ENCODE data around the gene MRPL39.
"Not testable (repeated sequence)": the region's sequence is repeated elsewhere in the genome, so short reads cannot be mapped to it uniquely, and the experiment has no call there.

Gene MRPL39

GRCh38 chr21:25607151-25608043, at the start of gene MRPL39:
TSS of gene MRPL39 (minus strand) at chr21:25607481. CDS start at chr21:25607475, 6 bp downstream.
- DNase-seq = peak; percentile 24

DNA sequence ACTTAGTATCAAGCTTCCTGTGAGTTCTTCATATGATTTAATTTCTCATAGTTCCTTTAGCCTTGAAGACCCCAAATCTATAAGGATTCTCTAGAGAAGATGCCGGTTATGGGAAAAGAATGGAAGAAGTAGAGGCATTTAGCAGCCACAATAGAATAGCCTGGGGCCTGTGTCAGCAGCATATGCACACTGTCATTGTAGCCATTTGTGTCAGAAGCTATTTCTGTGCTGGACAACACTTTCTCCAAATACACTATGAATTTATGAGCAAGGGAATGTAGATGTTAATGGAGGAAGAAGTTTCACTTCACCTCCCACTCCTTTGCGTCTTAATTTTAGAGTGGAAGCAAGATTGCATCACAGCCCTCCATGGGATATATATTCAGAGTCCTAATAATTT, 49.1 kb upstream of the MRPL39 start:
- no peak for DNase-seq

- no peak for DNase-seq
These were observed 41.9 kb upstream of the MRPL39 start for GRCh38 chr21:25649146-25649545.

DNA sequence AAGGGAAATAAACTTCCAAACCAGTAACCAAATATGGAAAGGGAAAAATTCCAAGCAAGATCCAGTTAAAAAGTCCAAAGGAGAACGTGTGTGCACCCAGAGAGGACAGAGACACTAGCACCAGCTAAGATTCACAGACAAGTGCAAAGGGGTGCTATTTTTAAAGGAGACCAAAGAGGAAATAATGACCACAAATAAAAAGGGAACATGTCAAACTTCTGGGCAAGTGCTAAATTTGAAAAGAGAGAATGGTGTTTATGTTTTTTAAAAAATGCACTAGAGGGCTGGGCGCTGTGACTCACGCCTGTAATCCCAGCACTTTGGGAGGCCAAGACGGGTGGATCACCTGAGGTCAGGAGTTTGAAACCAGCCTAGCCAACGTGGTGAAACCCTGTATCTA, 40.4 kb upstream of the MRPL39 start:
- no peak for DNase-seq

DNA sequence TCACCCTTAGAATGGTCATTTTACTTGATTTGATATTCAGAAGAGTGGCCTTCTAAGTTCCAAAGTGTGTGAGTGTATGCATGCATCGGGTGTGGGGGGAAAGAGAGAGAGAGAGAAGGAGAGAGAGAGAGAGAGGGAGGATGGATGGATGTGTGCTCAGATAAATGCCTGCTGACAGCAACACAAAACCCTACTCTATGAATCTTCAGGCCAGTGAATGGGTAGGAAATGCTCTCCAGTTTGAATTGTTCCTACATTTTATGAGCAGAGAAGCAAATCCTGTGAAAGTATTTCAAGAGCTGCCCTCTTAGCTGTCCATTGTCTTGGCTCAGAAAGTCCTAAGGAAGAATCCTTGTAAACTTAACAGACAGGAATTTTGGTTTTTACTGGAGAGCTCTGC, 39.2 kb upstream of the MRPL39 start:
- DNase-seq = no peak

GRCh38 chr21:25643486-25643885, 36.2 kb upstream of the MRPL39 start:
- DNase-seq = no peak

- no peak for DNase-seq
These were observed 33.6 kb upstream of the MRPL39 start for GRCh38 chr21:25640943-25641292.

GRCh38 chr21:25640202-25640942, 33.1 kb upstream of the MRPL39 start:
- no peak for DNase-seq

- no peak for DNase-seq
These were observed 32.4 kb upstream of the MRPL39 start for GRCh38 chr21:25639551-25640201.

- no peak for DNase-seq
These were observed 31.6 kb upstream of the MRPL39 start, which contains the start of gene JAM2 for GRCh38 chr21:25638660-25639550. TSS of gene JAM2 (plus strand) at chr21:25639258. CDS start at chr21:25639822, 564 bp downstream.

DNA sequence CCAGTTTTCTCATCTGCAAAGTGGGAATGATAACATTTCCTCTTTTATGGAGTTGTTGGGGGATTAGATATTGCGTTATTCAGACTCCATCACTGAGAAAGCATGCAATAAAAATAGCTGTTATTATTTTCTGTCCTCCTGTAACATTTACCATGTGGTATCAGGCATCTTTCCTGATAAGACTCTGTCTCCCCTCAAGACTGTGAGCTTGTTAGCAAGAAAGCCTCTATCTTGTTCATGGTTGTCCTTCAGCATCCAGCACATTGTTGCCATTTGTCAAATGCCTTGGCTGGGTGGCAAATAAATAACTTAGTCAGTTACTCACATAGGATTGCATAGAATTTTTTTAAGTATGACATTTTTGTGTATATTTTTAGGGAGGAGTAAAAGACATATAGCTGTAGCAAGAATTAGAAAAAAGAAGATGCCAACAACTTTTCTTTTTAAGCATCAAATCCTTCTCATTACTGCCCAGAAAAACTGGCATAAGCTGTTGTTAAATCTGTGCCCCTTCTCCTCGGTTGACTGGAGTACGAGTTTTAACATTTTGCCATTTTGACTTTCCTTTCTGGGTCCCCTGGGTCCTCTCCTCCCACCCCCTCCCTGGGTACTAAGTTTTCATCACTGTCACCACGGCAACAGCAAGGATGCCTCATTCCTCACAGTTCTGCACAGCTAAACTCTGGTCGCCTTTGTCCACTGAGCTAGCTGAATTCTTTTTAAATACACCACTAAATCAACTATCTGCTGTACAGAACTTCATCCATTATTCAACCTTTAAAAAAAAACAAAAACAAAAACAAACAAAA, 30.8 kb upstream of the MRPL39 start:
- DNase-seq = no peak

GRCh38 chr21:25636727-25637126, 29.4 kb upstream of the MRPL39 start:
- DNase-seq = no peak

DNA sequence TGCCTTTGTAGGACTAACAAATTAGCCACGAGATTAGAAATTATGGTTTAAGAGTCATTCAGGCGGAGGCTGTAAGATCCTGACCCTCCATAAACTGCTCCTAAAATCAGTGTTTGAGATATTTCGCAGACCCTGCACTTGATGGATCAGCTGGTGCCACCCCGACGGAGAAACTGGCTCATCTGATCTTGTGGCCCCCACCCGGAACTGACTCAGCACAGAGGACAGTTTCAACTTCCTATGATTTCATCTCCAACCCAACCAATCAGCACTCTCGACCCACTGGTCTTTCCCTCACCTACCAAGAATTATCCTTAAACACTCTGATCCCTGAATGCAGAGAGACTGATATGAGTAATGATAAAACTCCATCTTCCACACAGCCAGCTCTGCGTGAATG, 28.0 kb upstream of the MRPL39 start:
- no peak for DNase-seq

DNA sequence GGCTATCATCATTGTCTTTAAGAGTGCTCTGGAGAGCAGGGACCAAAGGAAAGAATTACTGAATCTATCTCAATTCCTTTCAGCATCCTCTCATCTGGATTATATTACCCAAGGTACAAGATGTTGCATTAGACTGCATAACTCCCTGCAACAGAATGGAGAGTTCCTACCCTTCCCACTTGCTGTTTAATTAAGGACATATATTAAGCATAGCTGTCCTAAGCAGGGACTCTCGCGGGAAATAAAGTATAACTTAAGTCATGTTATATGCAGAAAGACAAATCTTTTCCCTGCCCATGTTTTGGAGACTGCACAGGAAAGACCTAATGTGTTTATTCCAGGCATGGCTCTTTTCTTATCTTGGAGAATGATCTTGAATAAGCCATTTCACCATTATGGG, 25.0 kb upstream of the MRPL39 start:
- no peak for DNase-seq

GRCh38 chr21:25626757-25627156, 19.5 kb upstream of the MRPL39 start:
- no peak for DNase-seq

GRCh38 chr21:25625776-25626555, 18.7 kb upstream of the MRPL39 start:
- DNase-seq = not testable (repeated sequence)

DNA sequence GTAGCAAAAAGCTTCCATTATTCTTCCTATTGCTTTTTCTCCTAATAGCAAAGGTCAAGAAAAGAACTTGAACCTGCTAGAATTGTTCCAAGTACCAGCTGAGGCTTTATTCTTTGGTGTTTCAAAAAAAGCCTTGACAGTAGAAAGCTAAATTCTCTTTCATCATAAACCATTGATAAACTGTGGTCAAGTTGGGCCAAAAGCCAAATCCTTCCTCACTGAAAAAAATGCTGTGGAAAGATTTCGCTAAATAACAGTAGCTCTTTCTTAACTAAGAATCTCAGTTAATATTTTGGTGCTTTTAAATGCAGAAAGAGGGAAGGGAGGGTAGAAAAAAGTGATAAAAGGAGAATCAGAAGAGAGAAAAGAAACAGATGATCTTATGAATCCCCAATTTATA, 17.8 kb upstream of the MRPL39 start:
- DNase-seq = no peak

DNA sequence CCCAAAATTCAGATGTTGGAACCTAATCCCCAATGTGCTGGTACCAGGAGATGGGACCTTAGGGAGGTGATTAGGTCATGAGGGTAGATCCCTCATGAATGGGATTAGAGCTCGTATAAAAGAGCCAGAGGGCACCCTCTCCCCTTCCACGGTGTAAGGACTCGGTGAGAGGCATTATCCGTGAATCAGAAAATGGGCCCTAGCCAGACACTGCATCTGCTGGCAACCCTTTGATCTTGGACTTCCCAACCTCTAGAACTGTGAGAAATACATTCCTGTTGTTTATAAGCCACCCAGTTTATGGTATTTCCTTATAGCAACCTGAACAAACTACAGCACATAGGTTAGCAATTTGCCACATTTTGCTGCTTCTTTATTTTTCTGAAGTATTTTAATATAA, 17.2 kb upstream of the MRPL39 start:
- no peak for DNase-seq

DNA sequence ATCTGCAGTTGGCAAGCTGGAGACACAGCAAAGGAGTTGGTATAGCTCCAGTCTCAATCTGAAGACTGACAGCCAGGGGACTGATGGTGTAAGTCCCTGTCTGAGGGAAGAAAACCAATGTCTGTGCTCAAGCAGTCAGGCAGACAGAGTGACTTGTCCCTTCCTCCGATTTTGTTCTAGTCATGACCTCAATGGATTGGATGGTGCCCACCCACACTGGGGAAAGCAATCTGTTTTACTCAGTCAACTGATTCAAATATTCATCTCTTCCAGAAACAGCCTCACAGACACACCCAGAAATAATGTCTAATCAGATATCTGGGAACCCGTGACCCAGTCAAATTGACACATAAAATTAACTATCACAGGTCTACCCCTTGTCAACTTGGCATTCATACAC, 11.9 kb upstream of the MRPL39 start:
- DNase-seq = no peak

GRCh38 chr21:25615880-25616279, 8.6 kb upstream of the MRPL39 start:
- no peak for DNase-seq

- no peak for DNase-seq
These were observed 7.2 kb upstream of the MRPL39 start for GRCh38 chr21:25614441-25614840.

Data from cortex of kidney (tissue), 1 donor.